ENCODE results near the gene GPC5.

GPC5 gene

GRCh38 chr13:92721620-92722019 is 1323.2 kb downstream of the GPC5 start:
- Histone ChIP-seq H3K4me1 (ENCODE audit: insufficient read depth, insufficient read length) (no peaks in the 10 kb centered on the region), H3K9ac (ENCODE audit: insufficient read length, low read depth) (no peak overlapping the region), H3K27me3 (ENCODE audit: insufficient read depth, insufficient read length) (no peaks in the 10 kb centered on the region), H3K9me3 (ENCODE audit: insufficient read depth, low read length) (no peaks in the 10 kb centered on the region), H3K4me3 (ENCODE audit: insufficient read length, low read depth) (no peak overlapping the region), H3K36me3 (ENCODE audit: insufficient read depth, insufficient read length, low read length) (no peaks in the 10 kb centered on the region)
- no peak for TF ChIP-seq SUZ12 (IDR thresholded peaks at IDR 0.05; ENCODE audit: extremely low read depth, insufficient read depth, insufficient read length)
- TF ChIP-seq YY1 (IDR thresholded peaks at IDR 0.05; ENCODE audit: insufficient read depth, insufficient read length), result no peak
- no peak for TF ChIP-seq ZNF274 (IDR thresholded peaks at IDR 0.05; ENCODE audit: low read depth, low read length)
- DNase-seq (ENCODE audit: low read depth, low spot score), result no peak

DNA sequence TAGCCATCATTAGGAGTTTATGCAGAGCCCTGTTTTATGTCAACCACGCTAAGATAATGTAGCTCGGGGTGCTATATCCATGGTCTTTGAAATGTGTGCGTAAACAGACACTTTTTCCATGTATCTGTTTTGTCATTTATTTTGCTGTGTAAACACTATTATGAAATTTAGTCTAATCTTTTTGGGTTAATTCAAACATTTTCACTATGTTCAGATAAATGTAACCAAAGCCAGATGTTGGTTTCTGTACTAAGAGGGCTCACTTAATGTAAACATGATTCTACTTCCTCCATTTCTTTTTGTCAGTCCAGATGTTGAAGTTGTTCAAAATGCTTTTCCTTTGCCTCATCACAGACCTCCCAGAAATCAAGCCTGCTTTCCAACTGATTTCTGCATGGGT is 1328.7 kb downstream of the GPC5 start:
- TF ChIP-seq YY1 (IDR thresholded peaks at IDR 0.05; ENCODE audit: insufficient read depth, insufficient read length) (no peak), SUZ12 (IDR thresholded peaks at IDR 0.05; ENCODE audit: extremely low read depth, insufficient read depth, insufficient read length) (no peak), ZNF274 (IDR thresholded peaks at IDR 0.05; ENCODE audit: low read depth, low read length) (no peak)
- H3K27me3 ChIP-seq (ENCODE audit: insufficient read depth, insufficient read length), result no peaks in the 10 kb centered on the region
- no peak for DNase-seq (ENCODE audit: low read depth, low spot score)

GRCh38 chr13:92734068-92734467 is 1335.6 kb downstream of the GPC5 start:
- H3K9me3 ChIP-seq (ENCODE audit: insufficient read depth, low read length), result no peaks in the 10 kb centered on the region
- H3K4me1 ChIP-seq (ENCODE audit: insufficient read depth, insufficient read length), result no peaks in the 10 kb centered on the region
- H3K9ac ChIP-seq (ENCODE audit: insufficient read length, low read depth), result no peak overlapping the region
- H3K27me3 ChIP-seq (ENCODE audit: insufficient read depth, insufficient read length), result no peaks in the 10 kb centered on the region
- no peak for DNase-seq (ENCODE audit: low read depth, low spot score)
- H3K36me3 ChIP-seq (ENCODE audit: insufficient read depth, insufficient read length, low read length), result no peaks in the 10 kb centered on the region
- TF ChIP-seq SUZ12 (IDR thresholded peaks at IDR 0.05; ENCODE audit: extremely low read depth, insufficient read depth, insufficient read length), result no peak
- no peak for TF ChIP-seq YY1 (IDR thresholded peaks at IDR 0.05; ENCODE audit: insufficient read depth, insufficient read length)
- no peak for TF ChIP-seq ZNF274 (IDR thresholded peaks at IDR 0.05; ENCODE audit: low read depth, low read length)
- H3K4me3 ChIP-seq (ENCODE audit: insufficient read length, low read depth), result no peak overlapping the region

More for the DNA sequence above, 1328.7 kb downstream of the GPC5 start:
- Histone ChIP-seq H3K4me1 (ENCODE audit: insufficient read depth, insufficient read length) (no peaks in the 10 kb centered on the region), H3K9me3 (ENCODE audit: insufficient read depth, low read length) (no peaks in the 10 kb centered on the region), H3K36me3 (ENCODE audit: insufficient read depth, insufficient read length, low read length) (no peaks in the 10 kb centered on the region), H3K9ac (ENCODE audit: insufficient read length, low read depth) (no peak overlapping the region), H3K4me3 (ENCODE audit: insufficient read length, low read depth) (no peak overlapping the region)

DNA sequence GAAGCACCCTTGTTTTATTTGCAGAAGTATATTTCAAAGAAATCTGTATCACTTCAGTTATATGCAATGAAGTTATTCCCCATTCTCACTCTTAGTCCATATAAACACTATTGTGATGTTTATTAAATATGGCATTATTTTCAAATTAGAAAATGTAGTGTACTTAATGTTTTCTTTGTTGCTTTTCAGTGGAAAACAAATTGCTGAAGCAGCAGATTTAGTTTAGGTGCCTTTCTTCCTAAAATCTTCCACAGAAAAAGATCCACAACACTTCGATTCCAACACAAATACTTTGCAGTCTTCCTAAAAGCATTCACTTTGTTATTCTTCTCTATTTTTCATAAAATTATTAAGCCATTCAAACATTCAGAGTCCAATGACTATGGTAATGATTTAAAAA is 1336.1 kb downstream of the GPC5 start:
- no peaks in the 10 kb centered on the region for H3K4me1 ChIP-seq (ENCODE audit: insufficient read depth, insufficient read length)
- DNase-seq (ENCODE audit: low read depth, low spot score), result no peak
- no peaks in the 10 kb centered on the region for H3K9me3 ChIP-seq (ENCODE audit: insufficient read depth, low read length)
- H3K9ac ChIP-seq (ENCODE audit: insufficient read length, low read depth), result no peak overlapping the region
- TF ChIP-seq ZNF274 (IDR thresholded peaks at IDR 0.05; ENCODE audit: low read depth, low read length) (no peak), SUZ12 (IDR thresholded peaks at IDR 0.05; ENCODE audit: extremely low read depth, insufficient read depth, insufficient read length) (no peak), YY1 (IDR thresholded peaks at IDR 0.05; ENCODE audit: insufficient read depth, insufficient read length) (no peak)
- no peaks in the 10 kb centered on the region for H3K27me3 ChIP-seq (ENCODE audit: insufficient read depth, insufficient read length)
- no peaks in the 10 kb centered on the region for H3K36me3 ChIP-seq (ENCODE audit: insufficient read depth, insufficient read length, low read length)
- H3K4me3 ChIP-seq (ENCODE audit: insufficient read length, low read depth), result no peak overlapping the region

DNA sequence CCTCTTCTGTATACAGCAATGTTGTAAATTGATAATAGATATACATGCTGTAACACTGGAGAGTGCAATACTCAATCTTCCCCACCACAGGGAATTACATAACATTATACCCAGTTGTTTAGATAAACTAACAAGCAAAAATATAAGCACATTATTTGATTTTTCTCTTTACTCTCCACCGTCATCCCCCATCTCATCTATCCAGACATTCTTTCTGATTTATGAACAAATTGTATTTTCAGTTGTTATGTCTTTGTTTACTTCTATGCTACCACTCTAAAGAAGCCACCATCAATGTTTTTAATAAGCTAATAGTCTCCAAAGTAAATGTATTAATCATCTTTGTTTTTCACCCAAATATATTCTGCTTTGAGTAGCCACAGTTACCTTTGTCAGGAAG is 1337.5 kb downstream of the GPC5 start:
- Histone ChIP-seq H3K4me1 (ENCODE audit: insufficient read depth, insufficient read length) (no peaks in the 10 kb centered on the region), H3K27me3 (ENCODE audit: insufficient read depth, insufficient read length) (no peaks in the 10 kb centered on the region), H3K9ac (ENCODE audit: insufficient read length, low read depth) (no peak overlapping the region), H3K4me3 (ENCODE audit: insufficient read length, low read depth) (no peak overlapping the region), H3K36me3 (ENCODE audit: insufficient read depth, insufficient read length, low read length) (no peaks in the 10 kb centered on the region), H3K9me3 (ENCODE audit: insufficient read depth, low read length) (no peaks in the 10 kb centered on the region)
- no peak for DNase-seq (ENCODE audit: low read depth, low spot score)
- TF ChIP-seq ZNF274 (IDR thresholded peaks at IDR 0.05; ENCODE audit: low read depth, low read length) (no peak), YY1 (IDR thresholded peaks at IDR 0.05; ENCODE audit: insufficient read depth, insufficient read length) (no peak), SUZ12 (IDR thresholded peaks at IDR 0.05; ENCODE audit: extremely low read depth, insufficient read depth, insufficient read length) (no peak)

GRCh38 chr13:92739306-92739818 is 1340.9 kb downstream of the GPC5 start:
- Histone ChIP-seq H3K9me3 (ENCODE audit: insufficient read depth, low read length) (no peaks in the 10 kb centered on the region), H3K9ac (ENCODE audit: insufficient read length, low read depth) (no peak overlapping the region), H3K4me1 (ENCODE audit: insufficient read depth, insufficient read length) (no peaks in the 10 kb centered on the region), H3K4me3 (ENCODE audit: insufficient read length, low read depth) (no peak overlapping the region), H3K27me3 (ENCODE audit: insufficient read depth, insufficient read length) (no peaks in the 10 kb centered on the region), H3K36me3 (ENCODE audit: insufficient read depth, insufficient read length, low read length) (no peaks in the 10 kb centered on the region)
- no peak for TF ChIP-seq ZNF274 (IDR thresholded peaks at IDR 0.05; ENCODE audit: low read depth, low read length)
- TF ChIP-seq SUZ12 (IDR thresholded peaks at IDR 0.05; ENCODE audit: extremely low read depth, insufficient read depth, insufficient read length), result no peak
- no peak for TF ChIP-seq YY1 (IDR thresholded peaks at IDR 0.05; ENCODE audit: insufficient read depth, insufficient read length)
- DNase-seq (ENCODE audit: low read depth, low spot score), result no peak

DNA sequence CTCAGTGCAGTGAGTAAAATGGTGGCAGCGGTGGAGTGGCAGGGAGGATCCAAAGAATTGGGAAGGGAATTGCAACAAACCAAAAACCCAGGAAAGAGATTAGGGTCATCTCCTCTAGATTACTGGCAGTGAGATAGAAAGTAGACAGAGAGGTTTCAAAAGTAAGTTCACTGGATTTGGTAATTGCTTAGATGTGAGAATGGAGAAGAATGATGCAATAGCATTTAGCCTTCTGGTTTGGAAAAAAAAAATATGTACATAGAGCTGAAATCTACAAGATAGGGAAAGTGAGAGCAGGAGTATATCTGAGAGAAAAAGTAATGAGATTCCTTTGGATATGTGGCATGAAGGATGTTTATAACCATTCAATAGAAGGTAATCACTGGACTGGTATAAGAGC is 1345.6 kb downstream of the GPC5 start:
- no peak for DNase-seq (ENCODE audit: low read depth, low spot score)
- TF ChIP-seq ZNF274 (IDR thresholded peaks at IDR 0.05; ENCODE audit: low read depth, low read length) (no peak), YY1 (IDR thresholded peaks at IDR 0.05; ENCODE audit: insufficient read depth, insufficient read length) (no peak), SUZ12 (IDR thresholded peaks at IDR 0.05; ENCODE audit: extremely low read depth, insufficient read depth, insufficient read length) (no peak)
- Histone ChIP-seq H3K36me3 (ENCODE audit: insufficient read depth, insufficient read length, low read length) (no peaks in the 10 kb centered on the region), H3K4me3 (ENCODE audit: insufficient read length, low read depth) (no peak overlapping the region), H3K4me1 (ENCODE audit: insufficient read depth, insufficient read length) (no peaks in the 10 kb centered on the region), H3K27me3 (ENCODE audit: insufficient read depth, insufficient read length) (no peaks in the 10 kb centered on the region), H3K9me3 (ENCODE audit: insufficient read depth, low read length) (no peaks in the 10 kb centered on the region), H3K9ac (ENCODE audit: insufficient read length, low read depth) (no peak overlapping the region)
